Endothelial cell of umbilical vein (primary cell): Measurements from ENCODE around the gene CAPZA2. TPM values are rescaled to one million over a fixed set of nuclear protein-coding genes. Genes with fewer than 3 reads are reported as not detected.

Experiments
- BruUV-seq: library from RNA; stranded (reverse); fragments of 400-500 nt; replicated peaks from 2 replicates; lab custom pipeline; 2021; lab: Mats Ljungman, UMichigan
- CTCF ChIA-PET: fragments of 300-600, 350-600 bp; sonication (Branson Sonifier 250); formaldehyde crosslinking; loops from one replicate; lab custom pipeline; 2021; ENCODE audit warnings: antibody characterized with exemption, inconsistent platforms; lab: Charles Lee
- POLR2A ChIA-PET: fragments of 300-600, 350-600 bp; sonication (Branson Sonifier 250); formaldehyde crosslinking; loops from one replicate; lab custom pipeline; 2021; ENCODE audit warnings: antibody characterized with exemption, inconsistent platforms; lab: Charles Lee
- DNase-seq: peaks from one replicate; pipeline ENCODE4 v3.0.0-alpha.2; 2011; ENCODE audit warnings: low read depth, low spot score
- FAIRE-seq: peaks from 2 replicates; lab custom pipeline; 2011; peaks lifted over from hg19 to GRCh38; lab: Jason Lieb, UNC
- H2AFZ ChIP-seq: 2 replicates; pipeline ENCODE4 v1.6.0; 2012; ENCODE audit warnings: low read depth, low read length, control low read depth, inconsistent platforms
- H3K27ac ChIP-seq: 2 replicates; pipeline ENCODE4 v1.5.1; 2011; ENCODE audit warnings: low read depth, mild to moderate bottlenecking, control low read depth, low read length, moderate library complexity; ENCODE audit not compliant: insufficient read depth
- H3K27me3 ChIP-seq, 2 experiments: 2 replicates each; pipeline versions ENCODE4 v1.6.0 to v1.6.1; 2011; ENCODE audit warnings: low read length in 2 of 2, mixed read lengths in 1 of 2; ENCODE audit not compliant: control insufficient read depth in 2 of 2, insufficient read depth in 2 of 2
- H3K36me3 ChIP-seq, 2 experiments: 2 replicates in 1 of 2; 3 replicates in 1 of 2; pipeline ENCODE4 v1.5.1; 2011; ENCODE audit warnings: low read length in 2 of 2, mild to moderate bottlenecking in 1 of 2, moderate library complexity in 1 of 2; ENCODE audit not compliant: control insufficient read depth in 2 of 2, insufficient read depth in 2 of 2; ENCODE audit errors: extremely low read depth in 1 of 2
- H3K4me1 ChIP-seq: 3 replicates; pipeline ENCODE4 v1.5.1; 2011; ENCODE audit warnings: mild to moderate bottlenecking, low read length; ENCODE audit not compliant: control insufficient read depth, insufficient read depth; ENCODE audit errors: extremely low read depth
- H3K4me2 ChIP-seq: 2 replicates; pipeline ENCODE4 v1.6.1; 2011; ENCODE audit warnings: low read length, control low read depth, mixed read lengths; ENCODE audit not compliant: insufficient read depth
- H3K4me3 ChIP-seq, 3 experiments: fragments of 200-600 bp in 1 of 3; sonication (generic), shearing (Covaris generic) in 1 of 3; replicated peaks in 1 of 3; 2 replicates each; pipeline ENCODE4 v1.5.1; 2011 to 2016; ENCODE audit warnings: control low read depth in 3 of 3, low read length in 3 of 3, mild to moderate bottlenecking in 2 of 3, inconsistent platforms in 1 of 3, low read depth in 1 of 3, moderate library complexity in 1 of 3; ENCODE audit not compliant: insufficient read depth in 1 of 3
- H3K79me2 ChIP-seq: 2 replicates; pipeline ENCODE4 v1.6.0; 2012; ENCODE audit warnings: low read length, inconsistent platforms; ENCODE audit not compliant: control insufficient read depth, insufficient read depth
- H3K9ac ChIP-seq: replicated peaks from 2 replicates; pipeline ENCODE3; 2011; ENCODE audit warnings: low read length, control low read depth; ENCODE audit not compliant: insufficient read depth; ENCODE audit errors: extremely low read depth
- H3K9me1 ChIP-seq: replicated peaks from 3 replicates; pipeline ENCODE4 v1.6.0; 2011; ENCODE audit warnings: mild to moderate bottlenecking, low read length; ENCODE audit not compliant: control insufficient read depth, insufficient read depth; ENCODE audit errors: extremely low read depth
- H3K9me3 ChIP-seq: replicated peaks from 2 replicates; pipeline ENCODE4 v1.5.1; 2012; ENCODE audit warnings: low read length, inconsistent platforms; ENCODE audit not compliant: control insufficient read depth, insufficient read depth
- H4K20me1 ChIP-seq: replicated peaks from 2 replicates; pipeline ENCODE3; 2011; ENCODE audit warnings: mild to moderate bottlenecking, low read length; ENCODE audit not compliant: control insufficient read depth, insufficient read depth; ENCODE audit errors: extremely low read depth
- CTCF ChIP-seq, 2 donors: IDR thresholded peaks; 1 replicate in 1 of 2; 2 replicates in 1 of 2; pipeline ENCODE4 v1.5.1; 2011; ENCODE audit warnings: low read length in 2 of 2, mild to moderate bottlenecking in 2 of 2, moderate library complexity in 2 of 2, control low read depth in 1 of 2, inconsistent platforms in 1 of 2, low read depth in 1 of 2; ENCODE audit not compliant: insufficient read depth in 1 of 2; ENCODE audit errors: extremely low read depth in 1 of 2
- EZH2 ChIP-seq: IDR thresholded peaks from 2 replicates; pipeline ENCODE4 v1.6.1; 2012; ENCODE audit warnings: borderline replicate concordance, low read depth, mild to moderate bottlenecking, moderate library complexity, low read length, inconsistent platforms; ENCODE audit not compliant: severe bottlenecking
- FOS ChIP-seq: IDR thresholded peaks from 2 replicates; pipeline ENCODE4 v1.6.1; 2011; ENCODE audit warnings: mild to moderate bottlenecking, low read length, moderate library complexity, borderline replicate concordance; ENCODE audit not compliant: insufficient read depth
- GATA2 ChIP-seq: IDR thresholded peaks from 2 replicates; pipeline ENCODE4 v1.7.0; 2011; ENCODE audit warnings: low read depth, mild to moderate bottlenecking, moderate library complexity, mixed read lengths, low read length; ENCODE audit not compliant: insufficient read length, insufficient read depth
- JUN ChIP-seq: IDR thresholded peaks from 2 replicates; pipeline ENCODE4 v1.6.1; 2011; ENCODE audit warnings: borderline replicate concordance, low read depth; ENCODE audit not compliant: insufficient read length, insufficient read depth
- MAX ChIP-seq: IDR thresholded peaks from 2 replicates; pipeline ENCODE4 v1.6.1; 2011; ENCODE audit not compliant: insufficient read depth, insufficient read length
- MYC ChIP-seq: IDR thresholded peaks from one replicate; pipeline ENCODE4 v1.6.1; 2011; ENCODE audit warnings: mild to moderate bottlenecking, low read depth, low read length
- POLR2A ChIP-seq: IDR thresholded peaks from 2 replicates; pipeline ENCODE4 v1.6.1; 2012; ENCODE audit warnings: low read depth, mild to moderate bottlenecking, control low read depth, low read length
- POLR2AphosphoS5 ChIP-seq: IDR thresholded peaks from 2 replicates; pipeline ENCODE4 v1.6.1; 2012; ENCODE audit warnings: low read depth, mild to moderate bottlenecking, control low read depth, low read length, moderate library complexity; ENCODE audit not compliant: insufficient read depth
- dilution Hi-C: fragments of 300-500 bp; cut with MboI; formaldehyde crosslinking; loops from one replicate; pipeline ENCODE4 v1.15.0; 2019; ENCODE audit warnings: low sequenced_read_pairs; ENCODE audit not compliant: extremely low pct_ligation_motif_present
- intact Hi-C: fragments of 100-400 bp; cut with micrococcal nuclease; formaldehyde crosslinking; loops from one replicate; pipeline ENCODE4 v1.10.0; 2022
- polyA plus RNA-seq, 4 experiments: library from polyadenylated mRNA; depleted of rRNA in 3 of 4; stranded (reverse) in 3 of 4; unstranded in 1 of 4; fragments of >200 nt; gene quantifications; 2 replicates each; pipeline versions ENCODE4 v1.2.1 to v1.2.3, GENCODE V29; 2011 to 2012; ENCODE audit warnings: missing spikeins in 1 of 4
- total RNA-seq: library from RNA; stranded (reverse); gene quantifications from 2 replicates; pipeline ENCODE4 v1.2.3, GENCODE V29; 2021

The CAPZA2 gene
- total and polyA plus RNA-seq, 2 donors (not counting 3 experiments of a cell fraction or from before 2014, with no cell fraction given) = 48.1 to 347 TPM

DNA sequence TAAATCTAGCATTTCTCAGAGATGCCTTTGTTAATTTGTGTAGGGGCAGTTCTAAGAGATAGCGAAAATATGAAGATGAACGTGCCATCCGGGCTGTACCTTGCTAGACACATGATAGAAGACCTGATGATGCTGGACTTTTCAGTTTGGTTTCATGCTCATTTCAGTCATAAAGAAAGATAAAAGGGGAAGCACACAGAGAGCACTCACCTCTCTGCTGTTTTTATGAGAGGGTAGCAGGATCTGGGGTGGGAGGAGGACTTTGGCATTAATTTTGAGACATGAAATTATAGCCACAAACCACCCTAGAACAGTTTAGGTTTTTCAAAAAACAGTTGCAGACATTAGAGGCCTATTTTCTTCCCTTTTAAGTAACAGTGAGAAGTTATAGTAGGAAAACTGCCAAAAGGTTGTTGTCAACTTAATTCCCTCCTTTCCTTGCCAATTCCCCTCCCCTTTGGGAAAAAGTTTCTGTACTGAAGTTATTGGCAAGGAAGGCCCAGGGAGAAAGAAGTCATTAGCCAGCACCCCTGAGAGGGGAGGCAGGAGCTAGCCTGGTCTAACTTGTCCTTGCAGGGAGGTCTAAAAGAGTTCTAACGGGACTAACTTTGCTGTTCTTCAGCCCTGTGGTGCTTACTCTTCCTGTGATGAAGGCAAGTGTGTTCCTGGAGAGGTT, 93.6 kb downstream of the CAPZA2 start:
- no TSS peak for BruUV-seq
- Histone ChIP-seq H3K9ac (no peak overlapping the region), H3K4me3 (no peak overlapping the region), H3K9me3 (no peaks in the 10 kb centered on the region), H4K20me1 (no peaks in the 10 kb centered on the region), H3K27ac (no peak overlapping the region), H3K36me3 (no peaks in the 10 kb centered on the region), H3K79me2 (peaks cover 54% of the 10 kb centered on the region), H3K4me1 (peaks cover 24% of the 10 kb centered on the region), H3K9me1 (no peaks in the 10 kb centered on the region), H2AFZ (no peak overlapping the region), H3K27me3 (no peaks in the 10 kb centered on the region), H3K4me2 (no peak overlapping the region)
- CTCF ChIA-PET = interaction anchor here (1.1 to 1.4 kb wide), 3 partner anchors 14 to 171 kb away, joined by 4 to 5 read pairs (median 4); no protein-coding TSS in a partner anchor
- DNase-seq = peak; percentile 67
- no peak for FAIRE-seq
- no peak for TF ChIP-seq POLR2AphosphoS5
- TF ChIP-seq MYC = no peak
- TF ChIP-seq GATA2 = no peak
- no peak for TF ChIP-seq POLR2A
- TF ChIP-seq EZH2 = no peak
- TF ChIP-seq FOS = no peak
- TF ChIP-seq CTCF (IDR thresholded peaks at IDR 0.05; ENCODE audit: extremely low read depth in 1 of 2, insufficient read depth in 1 of 2, low read depth in 1 of 2, low read length in 2 of 2) = no peak
- TF ChIP-seq MAX = no peak
- no peak for TF ChIP-seq JUN
- dilution Hi-C loops (no loop called here), intact Hi-C loops (no loop called here)
- POLR2A ChIA-PET = no interaction called here
